GM21360 (cell line): Measurements from ENCODE around the gene CCDC154.

Experiments
- ATAC-seq: cut with Tn5 transposase; IDR thresholded peaks from one replicate; pipeline ENCODE4 v1.9.1; 2021; ENCODE audit warnings: mild to moderate bottlenecking, moderate library complexity; ENCODE audit not compliant: unreplicated experiment

The CCDC154 gene

GRCh38 chr16:1425616-1426370 is 18.6 kb downstream of the CCDC154 start:
- ATAC-seq = no peak

- ATAC-seq = no peak
Measured at GRCh38 chr16:1424028-1424427, 20.3 kb downstream of the CCDC154 start.

GRCh38 chr16:1422076-1422475 is 22.3 kb downstream of the CCDC154 start:
- no peak for ATAC-seq

GRCh38 chr16:1420111-1420539 is 24.2 kb downstream of the CCDC154 start:
- ATAC-seq = no peak

- no peak for ATAC-seq
Measured at GRCh38 chr16:1416521-1416941, 27.8 kb downstream of the CCDC154 start.

GRCh38 chr16:1414532-1415260 is 29.7 kb downstream of the CCDC154 start, which contains the start of gene UNKL:
TSS of gene UNKL (minus strand) at chr16:1414704. CDS start at chr16:1414691, 13 bp downstream.
- peak; percentile 33 for ATAC-seq

- ATAC-seq = peak; percentile 27
Measured at GRCh38 chr16:1413684-1414531, 30.4 kb downstream of the CCDC154 start.

GRCh38 chr16:1412847-1413246 is 31.5 kb downstream of the CCDC154 start:
- ATAC-seq = no peak

- ATAC-seq = peak; percentile 61
Measured at GRCh38 chr16:1408171-1408837, 36.1 kb downstream of the CCDC154 start.

- no peak for ATAC-seq
Measured at GRCh38 chr16:1407753-1408152, 36.6 kb downstream of the CCDC154 start.

GRCh38 chr16:1403733-1404132 is 40.6 kb downstream of the CCDC154 start:
- ATAC-seq = no peak

GRCh38 chr16:1403036-1403435 is 41.3 kb downstream of the CCDC154 start:
- no peak for ATAC-seq

- ATAC-seq = no peak
Measured at GRCh38 chr16:1401758-1402154, 42.6 kb downstream of the CCDC154 start.

GRCh38 chr16:1401061-1401757 is 43.1 kb downstream of the CCDC154 start:
- ATAC-seq = no peak

GRCh38 chr16:1398826-1399581 is 45.4 kb downstream of the CCDC154 start:
- ATAC-seq = no peak

- no peak for ATAC-seq
Measured at GRCh38 chr16:1398351-1398750, 46.0 kb downstream of the CCDC154 start.

GRCh38 chr16:1397779-1398178 is 46.6 kb downstream of the CCDC154 start:
- no peak for ATAC-seq

- ATAC-seq = no peak
Measured at GRCh38 chr16:1395444-1396031, 48.8 kb downstream of the CCDC154 start.

GRCh38 chr16:1394367-1394951 is 49.9 kb downstream of the CCDC154 start:
- no peak for ATAC-seq
